ENCODE results near the gene TMEM80.

- TF ChIP-seq, protein P1, sequence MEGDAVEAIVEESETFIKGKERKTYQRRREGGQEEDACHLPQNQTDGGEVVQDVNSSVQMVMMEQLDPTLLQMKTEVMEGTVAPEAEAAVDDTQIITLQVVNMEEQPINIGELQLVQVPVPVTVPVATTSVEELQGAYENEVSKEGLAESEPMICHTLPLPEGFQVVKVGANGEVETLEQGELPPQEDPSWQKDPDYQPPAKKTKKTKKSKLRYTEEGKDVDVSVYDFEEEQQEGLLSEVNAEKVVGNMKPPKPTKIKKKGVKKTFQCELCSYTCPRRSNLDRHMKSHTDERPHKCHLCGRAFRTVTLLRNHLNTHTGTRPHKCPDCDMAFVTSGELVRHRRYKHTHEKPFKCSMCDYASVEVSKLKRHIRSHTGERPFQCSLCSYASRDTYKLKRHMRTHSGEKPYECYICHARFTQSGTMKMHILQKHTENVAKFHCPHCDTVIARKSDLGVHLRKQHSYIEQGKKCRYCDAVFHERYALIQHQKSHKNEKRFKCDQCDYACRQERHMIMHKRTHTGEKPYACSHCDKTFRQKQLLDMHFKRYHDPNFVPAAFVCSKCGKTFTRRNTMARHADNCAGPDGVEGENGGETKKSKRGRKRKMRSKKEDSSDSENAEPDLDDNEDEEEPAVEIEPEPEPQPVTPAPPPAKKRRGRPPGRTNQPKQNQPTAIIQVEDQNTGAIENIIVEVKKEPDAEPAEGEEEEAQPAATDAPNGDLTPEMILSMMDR (IDR thresholded peaks at IDR 0.05) = no peak
- TF ChIP-seq POLR2A (IDR thresholded peaks at IDR 0.05) = no peak
Observed at GRCh38 chr11:674406-674805, 21.2 kb upstream of the TMEM80 start.
